H9 (cell line): ENCODE measurements around the gene CNPY2. TPM values are rescaled to one million over a fixed set of nuclear protein-coding genes. Genes with fewer than 3 reads are reported as not detected.
A peak's percentile ranks its signal among the peaks of the same experiment; 100 is the strongest.

ENCODE experiments used
- DNase-seq: peaks from one replicate; pipeline ENCODE4 v3.0.0-alpha.2; 2017
- H2AFZ ChIP-seq: one replicate; pipeline ENCODE4 v1.6.1; 2013; ENCODE audit warnings: mild to moderate bottlenecking, low read length, control low read depth, moderate library complexity
- H2AK5ac ChIP-seq: 2 replicates; pipeline ENCODE4 v1.6.1; 2013; ENCODE audit warnings: low read length, control low read depth, mixed read lengths; ENCODE audit not compliant: insufficient read length
- H2BK120ac ChIP-seq: one replicate; pipeline ENCODE4 v1.6.1; 2013; ENCODE audit warnings: low read depth, mild to moderate bottlenecking, low read length, control low read depth, inconsistent platforms; ENCODE audit not compliant: poor library complexity, severe bottlenecking
- H2BK12ac ChIP-seq: 2 replicates; pipeline ENCODE4 v1.6.1; 2013; ENCODE audit warnings: low read length, control low read depth, mixed read lengths, low read depth; ENCODE audit not compliant: insufficient read length
- H2BK15ac ChIP-seq: 2 replicates; pipeline ENCODE4 v1.6.1; 2013; ENCODE audit warnings: low read depth, low read length, control low read depth
- H2BK20ac ChIP-seq: one replicate; pipeline ENCODE4 v1.6.1; 2013; ENCODE audit warnings: low read depth, mild to moderate bottlenecking, low read length, control low read depth, inconsistent platforms; ENCODE audit not compliant: poor library complexity, severe bottlenecking
- H2BK5ac ChIP-seq: 2 replicates; pipeline ENCODE4 v1.6.1; 2013; ENCODE audit warnings: low read length, control low read depth, mixed read lengths; ENCODE audit not compliant: insufficient read length
- H3K14ac ChIP-seq: 2 replicates; pipeline ENCODE4 v1.6.1; 2013; ENCODE audit warnings: low read length, control low read depth; ENCODE audit not compliant: insufficient read depth
- H3K18ac ChIP-seq: 2 replicates; pipeline ENCODE4 v1.6.1; 2013; ENCODE audit warnings: low read depth, mild to moderate bottlenecking, mixed read lengths, low read length, control low read depth; ENCODE audit not compliant: insufficient read length
- H3K23ac ChIP-seq: 2 replicates; pipeline ENCODE4 v1.6.1; 2013; ENCODE audit warnings: low read length, control low read depth, mixed read lengths, low read depth; ENCODE audit not compliant: insufficient read length
- H3K23me2 ChIP-seq: 2 replicates; pipeline ENCODE4 v1.6.1; 2013; ENCODE audit warnings: low read depth, mild to moderate bottlenecking, mixed read lengths, low read length, control low read depth; ENCODE audit not compliant: insufficient read length, poor library complexity, severe bottlenecking
- H3K27ac ChIP-seq: 2 replicates; pipeline ENCODE4 v1.5.1; 2013; ENCODE audit warnings: low read length, control low read depth, mixed read lengths, low read depth; ENCODE audit not compliant: insufficient read length
- H3K27me3 ChIP-seq: 2 replicates; pipeline ENCODE4 v1.6.1; 2013; ENCODE audit warnings: low read length, control low read depth, inconsistent platforms; ENCODE audit not compliant: insufficient read depth
- H3K4ac ChIP-seq: 2 replicates; pipeline ENCODE4 v1.6.1; 2013; ENCODE audit warnings: low read depth, mild to moderate bottlenecking, control low read depth, inconsistent platforms, low read length, moderate library complexity
- H3K4me1 ChIP-seq: 2 replicates; pipeline ENCODE4 v1.6.1; 2013; ENCODE audit warnings: low read length, control low read depth, inconsistent platforms; ENCODE audit not compliant: insufficient read depth
- H3K4me2 ChIP-seq: 2 replicates; pipeline ENCODE4 v1.6.1; 2013; ENCODE audit warnings: low read length, control low read depth, mixed read lengths; ENCODE audit not compliant: insufficient read length, insufficient read depth
- H3K56ac ChIP-seq: 2 replicates; pipeline ENCODE4 v1.6.1; 2013; ENCODE audit warnings: low read depth, mild to moderate bottlenecking, mixed read lengths, low read length, control low read depth; ENCODE audit not compliant: insufficient read length
- H3K79me1 ChIP-seq: 2 replicates; pipeline ENCODE4 v1.6.1; 2013; ENCODE audit warnings: low read depth, mild to moderate bottlenecking, moderate library complexity, low read length, control low read depth, inconsistent platforms; ENCODE audit not compliant: insufficient read depth, poor library complexity, severe bottlenecking
- H3K79me2 ChIP-seq: 2 replicates; pipeline ENCODE4 v1.6.1; 2013; ENCODE audit warnings: low read length, control low read depth, inconsistent platforms; ENCODE audit not compliant: insufficient read depth
- H3K9ac ChIP-seq: 2 replicates; pipeline ENCODE4 v1.6.1; 2013; ENCODE audit warnings: low read length, control low read depth, mixed read lengths; ENCODE audit not compliant: insufficient read length; ENCODE audit errors: extremely low read depth
- H3K9me3 ChIP-seq: one replicate; pipeline ENCODE4 v1.6.1; 2013; ENCODE audit warnings: low read depth, low read length, inconsistent platforms; ENCODE audit not compliant: control insufficient read depth
- H3T11ph ChIP-seq: one replicate; pipeline ENCODE4 v1.6.1; 2013; ENCODE audit warnings: mild to moderate bottlenecking, low read length, control low read depth, inconsistent platforms
- H4K20me1 ChIP-seq: one replicate; pipeline ENCODE4 v1.6.1; 2013; ENCODE audit not compliant: control insufficient read depth, insufficient read length, insufficient read depth
- H4K5ac ChIP-seq: 2 replicates; pipeline ENCODE4 v1.6.1; 2013; ENCODE audit warnings: low read depth, mild to moderate bottlenecking, mixed read lengths, low read length, control low read depth; ENCODE audit not compliant: insufficient read length
- H4K8ac ChIP-seq: replicated peaks from 2 replicates; pipeline ENCODE4 v1.6.1; 2013; ENCODE audit warnings: low read length, control low read depth, mixed read lengths, low read depth; ENCODE audit not compliant: insufficient read length
- H4K91ac ChIP-seq: 2 replicates; pipeline ENCODE4 v1.6.1; 2013; ENCODE audit warnings: low read depth, mild to moderate bottlenecking, moderate library complexity, mixed read lengths, low read length, control low read depth; ENCODE audit not compliant: insufficient read length
- H3K27ac Mint-ChIP-seq, 3 experiments: 2 replicates in 2 of 3; 3 replicates in 1 of 3; pipeline ENCODE4 v1.8.0; 2020 to 2021; ENCODE audit warnings: mixed read lengths in 3 of 3, mild to moderate bottlenecking in 1 of 3, moderate library complexity in 1 of 3
- H3K27me3 Mint-ChIP-seq: 2 replicates; pipeline ENCODE4 v1.8.0; 2021; ENCODE audit warnings: low read depth, mild to moderate bottlenecking, moderate library complexity, mixed read lengths
- H3K36me3 Mint-ChIP-seq, 3 experiments: 2 replicates in 2 of 3; 3 replicates in 1 of 3; pipeline ENCODE4 v1.8.0; 2020 to 2021; ENCODE audit warnings: low read depth in 3 of 3, mixed read lengths in 3 of 3; ENCODE audit not compliant: insufficient read depth in 1 of 3
- H3K4me1 Mint-ChIP-seq, 2 experiments: 2 replicates each; pipeline ENCODE4 v1.8.0; 2020; ENCODE audit warnings: mixed read lengths in 2 of 2
- H3K4me3 Mint-ChIP-seq, 2 experiments: 2 replicates in 1 of 2; 3 replicates in 1 of 2; pipeline ENCODE4 v1.8.0; 2020 to 2021; ENCODE audit warnings: mild to moderate bottlenecking in 2 of 2, mixed read lengths in 2 of 2, moderate library complexity in 1 of 2
- H3K9me3 Mint-ChIP-seq, 2 experiments: 2 replicates in 1 of 2; 3 replicates in 1 of 2; pipeline ENCODE4 v1.8.0; 2020; ENCODE audit warnings: mild to moderate bottlenecking in 2 of 2, mixed read lengths in 2 of 2, moderate library complexity in 1 of 2
- CTCF ChIP-seq: fragments of 200-600 bp; sonication (generic); conservative IDR thresholded peaks from 3 replicates; pipeline ENCODE4 v1.8.0; 2021; ENCODE audit warnings: antibody characterized with exemption, mild to moderate bottlenecking
- WGBS: extraction: QIAGEN DNeasy Blood & Tissue Kit; methylation state at CpG from one replicate; pipeline ENCODE4 v1.1.7; 2013; ENCODE audit warnings: missing lambda C conversion rate, low lambda C conversion rate, mixed read lengths; ENCODE audit not compliant: insufficient read length; ENCODE audit errors: extremely low coverage; 5-methylcytosine and 5-hydroxymethylcytosine counted together
- total RNA-seq: library from RNA; stranded (reverse); gene quantifications from 2 replicates; pipeline ENCODE4 v1.2.1, GENCODE V29; 2021

Gene CNPY2
- total RNA-seq, 1 experiment from 2014 or later: 221 TPM

GRCh38 chr12:56300644-56301464, 14.9 kb downstream of the CNPY2 start:
- Histone ChIP-seq H3K9me3 (no peaks in the 10 kb centered on the region), H2BK20ac (no peak overlapping the region), H2BK5ac (peak overlapping the region; percentile 24), H3K27ac (peak overlapping the region; percentile 35), H3K56ac (no peak overlapping the region), H3K4ac (no peak overlapping the region), H3K79me2 (peaks cover 15% of the 10 kb centered on the region; the same call in 1 of the 2 replicates), H3T11ph (no peak overlapping the region), H3K4me1 (no peaks in the 10 kb centered on the region; the same call in 1 of the 2 replicates), H3K23ac (no peak overlapping the region), H4K8ac (no peak overlapping the region), H3K23me2 (peaks cover 11% of the 10 kb centered on the region), H3K18ac (peak overlapping the region; percentile 3), H3K27me3 (no peaks in the 10 kb centered on the region), H4K20me1 (no peaks in the 10 kb centered on the region), H3K9ac (peak overlapping the region; percentile 34), H2BK120ac (no peak overlapping the region), H2AFZ (no peak overlapping the region), H2BK15ac (no peak overlapping the region), H3K79me1 (peaks cover 15% of the 10 kb centered on the region), H2BK12ac (no peak overlapping the region), H4K5ac (no peak overlapping the region), H3K4me2 (peak overlapping the region; percentile 64), H3K14ac (peak overlapping the region; percentile 2; the same call in 1 of the 2 replicates), H4K91ac (no peak overlapping the region), H2AK5ac (no peak overlapping the region)
- H3K4me1 Mint-ChIP-seq: peaks cover 15 to 19% of the 10 kb centered on the region in 2 experiments
- no peaks in the 10 kb centered on the region for H3K9me3 Mint-ChIP-seq
- H3K36me3 Mint-ChIP-seq: peaks cover 8 to 51% (median 29%) of the 10 kb centered on the region in 3 experiments
- peak overlapping the region; percentile 95 to 96 for H3K4me3 Mint-ChIP-seq
- no peak for DNase-seq
- WGBS: no CpG with 5 or more reads among the region's 21 CpGs
- TF ChIP-seq CTCF: no peak
- no peaks in the 10 kb centered on the region for H3K27me3 Mint-ChIP-seq
- peak overlapping the region; percentile 96 to 99 (median 99) for H3K27ac Mint-ChIP-seq
